Vagina (tissue), 2 donors: Measurements from ENCODE around the gene TNIK.

ENCODE experiments used
- POLR2A ChIP-seq, 2 donors: fragments of 450-650 bp; IDR thresholded peaks; one replicate each; pipeline ENCODE4 v1.6.1; 2017; ENCODE audit warnings: antibody characterized with exemption in 2 of 2, mild to moderate bottlenecking in 2 of 2, moderate library complexity in 2 of 2
- TF ChIP-seq, protein P1 (sequence below), 3 experiments: fragments of 450-650 bp in 2 of 3; fragments of 200-600 bp in 1 of 3; sonication (generic) in 1 of 3; IDR thresholded peaks; one replicate each; pipeline ENCODE4 v1.5.1; 2017 to 2019; ENCODE audit warnings: antibody characterized with exemption in 3 of 3, mild to moderate bottlenecking in 2 of 3, moderate library complexity in 2 of 3

DNA sequence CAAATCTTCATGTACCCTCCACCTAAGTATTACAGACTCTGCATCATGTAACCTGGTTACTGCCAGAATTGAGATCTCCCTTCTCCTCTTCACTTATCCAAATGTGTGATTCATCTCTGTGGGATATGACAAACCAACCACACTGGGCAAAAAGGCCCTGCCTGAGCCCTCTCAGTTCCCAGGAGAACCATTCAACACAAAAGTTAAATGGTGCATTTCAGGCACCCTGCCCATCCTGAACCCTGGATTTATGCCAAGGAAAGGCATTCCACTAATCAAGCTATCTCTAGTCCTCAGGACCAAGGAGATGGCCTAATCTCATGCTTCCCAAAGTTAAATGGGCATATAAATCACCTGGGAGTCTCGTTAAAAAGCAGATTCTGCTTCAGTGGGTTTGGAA, 108.5 kb downstream of the TNIK start:
- TF ChIP-seq, protein P1, sequence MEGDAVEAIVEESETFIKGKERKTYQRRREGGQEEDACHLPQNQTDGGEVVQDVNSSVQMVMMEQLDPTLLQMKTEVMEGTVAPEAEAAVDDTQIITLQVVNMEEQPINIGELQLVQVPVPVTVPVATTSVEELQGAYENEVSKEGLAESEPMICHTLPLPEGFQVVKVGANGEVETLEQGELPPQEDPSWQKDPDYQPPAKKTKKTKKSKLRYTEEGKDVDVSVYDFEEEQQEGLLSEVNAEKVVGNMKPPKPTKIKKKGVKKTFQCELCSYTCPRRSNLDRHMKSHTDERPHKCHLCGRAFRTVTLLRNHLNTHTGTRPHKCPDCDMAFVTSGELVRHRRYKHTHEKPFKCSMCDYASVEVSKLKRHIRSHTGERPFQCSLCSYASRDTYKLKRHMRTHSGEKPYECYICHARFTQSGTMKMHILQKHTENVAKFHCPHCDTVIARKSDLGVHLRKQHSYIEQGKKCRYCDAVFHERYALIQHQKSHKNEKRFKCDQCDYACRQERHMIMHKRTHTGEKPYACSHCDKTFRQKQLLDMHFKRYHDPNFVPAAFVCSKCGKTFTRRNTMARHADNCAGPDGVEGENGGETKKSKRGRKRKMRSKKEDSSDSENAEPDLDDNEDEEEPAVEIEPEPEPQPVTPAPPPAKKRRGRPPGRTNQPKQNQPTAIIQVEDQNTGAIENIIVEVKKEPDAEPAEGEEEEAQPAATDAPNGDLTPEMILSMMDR (IDR thresholded peaks at IDR 0.05): no peak
- TF ChIP-seq POLR2A (IDR thresholded peaks at IDR 0.05): no peak
